GM18951 (cell line): ENCODE measurements around the gene TRIM29.

ENCODE experiments used
- POLR2A ChIP-seq: IDR thresholded peaks from 4 replicates; pipeline ENCODE4 v1.6.1; 2011; ENCODE audit warnings: mild to moderate bottlenecking; ENCODE audit not compliant: insufficient read length, insufficient read depth; ENCODE audit errors: extremely low read depth
- in situ Hi-C: fragments of 300-500 bp; cut with MboI; formaldehyde crosslinking; loops from one replicate; pipeline ENCODE4 v1.12.0; 2022; ENCODE audit warnings: low sequenced_read_pairs, mixed read lengths, inconsistent platforms; ENCODE audit not compliant: unreplicated experiment

The TRIM29 gene

DNA sequence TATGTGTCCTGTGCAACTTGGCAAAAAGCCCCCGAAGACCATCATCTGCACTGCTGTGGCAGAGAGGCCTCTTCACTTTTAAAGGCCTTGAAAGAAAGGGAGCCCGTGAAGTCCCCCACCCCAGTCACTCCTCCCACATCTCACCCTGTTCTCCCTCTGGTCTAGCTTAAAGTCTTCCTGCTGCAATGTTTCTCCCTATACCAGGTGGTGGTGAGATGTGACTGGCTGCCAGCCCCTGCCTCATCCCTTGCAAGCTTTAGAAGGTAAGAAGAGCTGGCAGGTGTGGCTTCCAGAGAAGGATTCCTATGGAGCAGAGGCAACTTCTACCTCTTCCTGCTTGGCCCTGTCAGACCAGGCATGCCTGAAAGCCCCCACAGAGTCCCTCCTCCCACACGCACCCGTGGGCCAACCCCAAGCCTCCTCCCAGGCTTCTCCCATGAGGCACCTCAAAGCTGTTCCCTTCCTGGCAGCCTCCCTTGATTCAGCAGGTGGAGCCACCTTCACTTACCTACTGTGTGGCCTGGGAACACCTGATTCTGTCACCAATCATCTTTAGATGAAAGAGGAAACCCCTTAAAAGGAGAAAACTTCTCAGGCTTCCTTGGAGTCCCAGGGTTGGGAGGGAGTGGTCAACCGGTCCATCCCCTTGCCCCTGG is 4.0 kb upstream of the TRIM29 start:
- in situ Hi-C loops: no loop called here
- TF ChIP-seq POLR2A: no peak

DNA sequence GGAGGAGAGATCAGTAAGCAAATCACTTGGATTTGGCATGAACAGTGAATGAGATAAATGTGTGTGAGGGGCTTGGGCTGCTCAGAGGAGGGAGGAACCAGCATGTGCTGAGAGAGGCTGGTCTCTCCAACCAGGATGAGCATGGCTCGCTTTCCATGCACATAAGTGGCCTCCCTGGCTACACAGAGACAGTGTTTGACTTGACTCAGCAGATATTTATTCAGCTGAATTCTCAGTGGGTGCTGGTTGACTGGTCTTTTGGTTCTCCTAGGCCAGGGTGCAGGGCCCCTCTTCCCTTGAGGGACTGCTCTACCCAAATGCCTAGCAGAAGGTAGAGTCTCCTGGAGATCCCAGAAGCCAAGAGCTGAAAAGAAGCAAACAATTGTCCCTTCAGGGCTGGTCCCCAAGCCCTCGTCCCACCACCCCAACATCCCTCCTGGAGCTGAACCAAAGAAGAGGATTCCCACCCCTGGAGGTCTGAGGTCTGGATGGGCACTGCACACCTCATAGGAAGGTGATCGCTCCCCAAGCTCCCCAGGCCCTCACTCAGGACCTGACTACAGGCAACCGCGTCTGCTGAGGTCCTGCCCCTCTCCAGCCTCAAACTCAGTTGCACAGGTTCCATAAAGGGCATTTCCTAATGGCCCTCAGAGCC is 3.3 kb upstream of the TRIM29 start:
- in situ Hi-C loops: no loop called here
- TF ChIP-seq POLR2A: no peak

DNA sequence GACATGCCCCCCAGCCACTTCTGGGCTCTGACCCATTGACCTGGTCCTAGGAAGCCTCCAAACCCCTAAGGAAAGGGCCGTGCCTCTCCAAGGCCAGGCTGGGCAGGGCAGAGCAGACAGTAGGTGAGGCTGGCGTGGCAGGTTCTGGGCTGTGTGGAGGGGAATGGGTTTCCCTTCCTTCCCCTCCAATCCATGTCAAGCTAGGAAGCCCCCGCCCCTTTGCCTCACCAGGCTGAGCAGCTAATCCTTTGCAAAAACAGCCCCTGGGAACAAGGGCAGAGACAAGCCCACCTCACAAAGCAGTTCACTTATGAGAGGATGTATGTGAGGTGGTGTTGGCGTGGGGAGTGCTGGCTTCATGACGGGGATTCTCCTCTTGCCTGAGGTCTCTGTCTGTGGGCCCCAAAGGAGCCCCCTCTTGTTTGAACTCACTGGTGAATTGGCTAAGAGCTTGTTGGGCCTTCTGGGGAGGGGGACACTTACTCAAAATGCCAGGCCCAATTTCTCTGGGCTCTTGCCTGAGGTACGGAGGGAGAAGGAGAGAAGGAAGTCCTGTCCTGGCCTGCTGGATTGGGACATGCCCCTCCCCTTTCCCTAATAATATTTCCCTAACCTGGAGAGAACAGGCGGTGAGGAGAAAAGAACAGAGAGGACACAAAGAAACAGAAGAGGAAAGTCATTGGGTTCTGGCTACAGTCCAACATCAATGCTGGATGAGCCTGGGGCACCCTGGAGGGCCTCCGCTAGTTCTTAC is 1.6 kb upstream of the TRIM29 start:
- no peak for TF ChIP-seq POLR2A
- in situ Hi-C loops: no loop called here

DNA sequence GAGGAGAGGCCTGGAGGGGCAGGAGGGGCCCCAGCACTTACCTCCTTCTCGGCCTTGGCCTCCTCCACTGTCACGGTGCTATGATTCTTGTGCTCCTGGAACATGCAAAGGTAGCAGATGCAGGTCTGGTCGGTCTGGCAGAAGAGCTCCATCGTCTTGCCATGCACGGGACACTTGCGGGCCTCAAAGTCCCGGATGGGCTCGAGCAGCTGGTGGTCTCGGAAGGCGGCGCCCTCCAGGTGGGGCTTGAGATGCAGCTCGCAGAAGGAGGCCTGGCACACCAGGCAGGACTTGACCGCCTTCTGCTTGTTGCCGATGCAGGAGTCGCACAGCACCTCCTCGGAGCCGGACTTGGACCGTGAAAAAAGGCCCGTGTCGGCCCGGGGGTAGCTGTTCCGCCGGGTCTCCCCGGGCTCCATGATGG is 714 bp downstream of the TRIM29 start:
- no peak for TF ChIP-seq POLR2A
- in situ Hi-C loops: no loop called here

DNA sequence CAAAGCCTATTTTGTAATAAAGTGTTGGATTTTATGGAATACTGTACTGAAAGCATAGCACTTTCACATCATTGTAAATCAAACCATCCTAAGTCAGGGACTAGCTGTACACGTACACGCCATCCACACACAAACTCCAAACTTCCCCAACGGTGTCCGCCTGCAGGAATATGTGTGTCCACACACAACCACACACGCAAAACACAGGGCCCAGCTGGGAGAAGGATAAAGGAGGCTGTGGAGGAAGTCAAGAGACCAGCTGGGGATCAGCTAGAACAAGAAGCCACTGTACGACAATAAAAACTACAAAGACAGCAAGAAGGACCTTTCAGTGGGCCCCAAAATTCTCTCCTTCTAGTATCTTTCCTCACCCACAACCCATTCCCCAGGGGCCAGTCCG is 1.6 kb downstream of the TRIM29 start:
- TF ChIP-seq POLR2A: no peak
- in situ Hi-C loops: no loop called here

DNA sequence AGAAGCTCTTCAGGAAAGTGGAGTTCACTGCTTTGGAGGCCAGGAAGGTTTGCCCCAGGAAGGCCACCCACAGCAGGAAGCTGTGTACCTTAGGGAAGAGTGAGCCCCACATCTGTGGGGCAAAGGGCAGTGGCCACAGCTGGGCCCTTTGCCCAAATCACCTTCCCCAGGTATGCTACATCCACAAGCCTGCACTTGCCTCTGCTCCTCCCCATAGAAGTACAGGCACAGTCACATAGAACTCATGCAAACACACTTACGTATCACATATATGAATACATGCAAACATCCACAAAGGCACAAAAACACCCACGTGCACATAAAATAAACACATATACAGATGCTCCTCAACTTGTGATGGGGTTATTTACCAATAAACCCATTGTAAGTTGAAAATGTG is 2.1 kb downstream of the TRIM29 start:
- no peak for TF ChIP-seq POLR2A
- in situ Hi-C loops: no loop called here

DNA sequence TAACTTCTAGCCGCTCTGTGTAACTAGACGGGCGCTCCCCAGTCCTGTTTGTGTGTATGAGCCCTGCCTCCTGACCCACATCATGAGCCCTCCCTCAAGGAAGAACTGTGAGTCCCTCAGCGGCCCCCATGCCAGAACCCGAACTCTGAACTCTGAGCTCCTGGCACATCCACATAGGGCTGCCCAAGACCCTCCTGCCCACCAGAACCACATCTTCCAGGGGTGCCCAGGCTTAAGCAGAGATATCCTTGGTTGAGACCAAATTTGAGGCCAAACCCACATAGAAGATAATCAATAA is 3.0 kb downstream of the TRIM29 start:
- in situ Hi-C loops: no loop called here
- TF ChIP-seq POLR2A: no peak

DNA sequence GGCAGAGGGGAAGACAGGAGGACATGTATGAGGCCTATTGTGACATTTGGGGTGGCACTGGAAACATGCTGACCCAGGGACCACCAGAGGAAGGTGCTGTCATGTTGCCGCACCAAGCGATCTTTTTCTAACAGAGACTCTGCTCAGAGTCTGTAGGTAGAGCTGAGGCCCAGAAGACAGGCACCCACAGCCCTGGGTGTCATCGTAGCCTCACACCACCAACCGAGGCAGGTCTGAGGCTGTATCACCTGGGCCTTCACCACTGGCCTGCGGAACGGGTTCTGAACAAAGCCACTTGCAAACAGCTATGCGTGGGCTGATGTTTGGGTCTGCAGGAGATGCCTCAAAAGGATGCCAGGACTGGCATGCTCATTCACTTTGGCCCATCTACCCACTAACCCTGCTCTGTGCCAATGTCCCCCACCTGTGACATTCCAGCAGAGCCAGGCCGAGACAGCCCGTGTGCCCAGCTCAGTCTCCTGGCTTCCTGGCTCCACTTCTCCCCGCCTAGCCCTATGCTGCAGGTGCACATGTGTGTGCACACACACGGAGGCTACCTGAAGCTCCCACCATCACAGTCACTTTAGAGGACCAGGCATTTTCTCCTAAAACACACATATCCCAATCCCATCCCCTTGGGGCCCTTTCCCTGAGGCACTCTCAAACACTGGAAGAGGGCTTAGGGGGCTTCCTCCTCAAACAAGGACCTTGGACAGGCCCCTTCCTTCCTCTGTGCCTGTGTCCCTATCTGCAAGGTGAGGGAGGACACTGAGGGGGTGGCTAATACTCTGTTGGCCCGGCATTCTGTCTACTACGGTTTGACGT is 3.6 kb downstream of the TRIM29 start:
- in situ Hi-C loops: no loop called here

DNA sequence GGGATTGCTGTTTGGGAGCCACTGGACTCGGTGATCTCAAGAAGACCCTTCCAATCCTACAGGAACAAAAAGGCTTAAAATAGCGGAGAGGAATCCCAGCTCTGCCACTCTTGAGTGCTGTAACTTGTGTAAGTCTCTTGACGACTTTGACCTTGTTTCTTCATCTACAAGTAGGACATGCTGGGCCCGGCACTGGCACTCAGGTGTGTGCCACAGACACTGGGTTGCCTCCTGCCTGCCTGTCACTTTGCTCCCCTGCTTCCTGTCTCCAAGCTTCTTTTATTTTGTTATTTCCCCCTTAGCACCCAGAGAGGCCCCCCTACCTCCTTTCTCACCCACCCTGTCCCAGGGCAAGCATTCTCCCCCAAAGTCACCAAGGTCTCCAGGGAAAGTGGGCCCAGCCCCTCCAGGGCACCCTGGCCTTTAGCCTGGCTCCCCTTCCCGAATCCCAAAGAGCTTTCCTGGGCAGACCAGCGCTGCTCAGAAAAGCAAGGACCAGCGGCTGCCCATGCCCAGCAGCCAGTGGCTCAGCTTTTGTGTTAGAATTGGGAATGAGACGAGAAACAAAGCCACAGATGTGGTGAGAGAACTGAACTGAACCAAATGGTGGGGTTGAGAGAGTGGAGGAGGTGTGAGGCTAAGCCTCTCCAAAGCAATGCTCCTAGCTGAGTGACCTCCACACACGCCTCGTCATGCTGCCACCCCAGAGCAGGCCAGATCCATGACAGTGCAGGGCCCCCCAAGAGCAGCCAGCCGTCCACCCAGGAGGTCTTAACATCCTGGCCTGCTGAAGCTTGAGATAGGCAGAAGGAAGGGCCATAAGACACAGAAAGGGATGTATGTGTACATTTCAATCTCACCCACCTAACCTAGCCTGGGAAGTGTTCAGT is 4.5 kb downstream of the TRIM29 start:
- in situ Hi-C loops: no loop called here
- TF ChIP-seq POLR2A: no peak

More for the DNA sequence above, 3.6 kb downstream of the TRIM29 start:
- TF ChIP-seq POLR2A: no peak

DNA sequence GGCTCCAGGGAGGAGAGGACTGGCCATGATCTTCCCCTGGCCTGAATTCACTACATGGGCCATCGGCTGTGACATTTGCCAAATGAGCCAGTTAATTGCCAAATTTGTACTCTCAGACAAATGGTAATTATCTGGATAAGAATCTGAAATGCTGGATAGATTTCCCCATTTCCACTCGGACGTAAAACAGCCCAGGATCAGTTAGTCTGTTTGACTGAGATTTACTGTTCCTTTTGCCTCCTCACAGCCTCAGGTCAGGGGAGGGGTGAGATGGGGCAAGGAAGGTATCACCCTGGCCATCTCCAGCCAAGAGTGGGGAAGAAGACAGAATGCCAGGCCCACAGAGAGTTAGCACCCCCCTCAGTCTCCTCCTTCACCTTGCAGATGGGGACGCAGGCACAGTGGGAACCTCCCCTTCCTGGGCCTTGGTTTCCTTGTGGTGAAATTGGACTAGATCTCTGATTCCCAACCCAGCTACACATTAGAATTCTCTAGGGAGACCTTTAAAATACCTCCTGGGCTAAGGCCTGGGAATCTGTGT is 5.2 kb downstream of the TRIM29 start:
- in situ Hi-C loops: no loop called here
- TF ChIP-seq POLR2A: no peak

DNA sequence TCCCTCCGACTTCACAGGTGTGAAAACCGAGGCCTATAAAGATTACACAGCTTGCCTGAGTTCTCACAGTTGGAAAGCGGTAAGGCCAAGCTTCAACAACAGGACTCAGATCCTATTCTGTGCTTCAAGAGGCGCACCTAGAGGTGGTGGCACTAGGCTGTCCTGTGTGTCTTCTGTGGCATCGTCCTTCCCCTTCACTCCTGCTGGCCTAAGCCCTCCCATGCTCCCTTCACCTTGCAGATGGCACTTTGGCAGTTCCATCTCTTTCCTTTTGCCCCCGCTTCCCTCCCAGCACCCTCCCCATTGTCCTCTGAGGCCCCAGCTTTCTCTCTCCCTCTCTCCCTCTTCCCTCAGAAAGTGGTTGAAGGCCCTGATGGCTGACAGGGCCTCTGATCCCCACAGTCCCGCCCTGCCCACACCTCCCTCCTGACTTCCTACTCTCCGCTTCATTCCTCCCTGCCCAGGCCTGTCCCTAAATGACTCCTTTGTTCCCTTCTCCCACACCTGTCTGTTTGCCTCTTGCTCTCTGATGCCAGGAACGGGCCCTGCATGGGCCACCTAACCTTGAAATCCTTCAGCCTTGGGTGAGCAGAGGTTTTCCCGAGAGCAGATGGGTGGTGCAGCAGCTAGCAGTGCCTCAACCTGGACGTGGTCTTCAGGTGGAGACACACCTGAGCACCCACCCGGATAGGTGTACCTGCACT is 5.8 kb downstream of the TRIM29 start:
- TF ChIP-seq POLR2A: no peak
- in situ Hi-C loops: no loop called here
